Activated T-helper 1 cell treated with anti-CD3 and anti-CD28 coated beads, Interleukin-12 subunit alpha, Interleukin-12 subunit beta, Interleukin-2, Interleukin-4 antibody, amounts not matched to agents 30 ng/mL and 10 ng/mL and 1 ng/mL, durations not matched to agents 14 hours and 24 hours and 36 hours (primary cell): ENCODE results near the gene CHSY3. TPM values are rescaled to one million over a fixed set of nuclear protein-coding genes. Genes with fewer than 3 reads are reported as not detected.

Experiments used
- DNase-seq: peaks from one replicate; pipeline ENCODE4 v3.0.0; 2021; ENCODE audit warnings: low spot score
- H3K27ac Mint-ChIP-seq: one replicate; pipeline ENCODE4 v1.8.0; 2021; ENCODE audit warnings: mild to moderate bottlenecking, mixed read lengths
- H3K27me3 Mint-ChIP-seq: one replicate; pipeline ENCODE4 v1.8.0; 2022; ENCODE audit warnings: mild to moderate bottlenecking, moderate library complexity, mixed read lengths; ENCODE audit not compliant: insufficient read depth
- H3K36me3 Mint-ChIP-seq: one replicate; pipeline ENCODE4 v1.8.0; 2021; ENCODE audit warnings: low read depth, mixed read lengths
- H3K4me1 Mint-ChIP-seq: one replicate; pipeline ENCODE4 v1.8.0; 2021; ENCODE audit warnings: low read depth, mixed read lengths
- H3K4me3 Mint-ChIP-seq: one replicate; pipeline ENCODE4 v1.8.0; 2021; ENCODE audit warnings: mild to moderate bottlenecking, moderate library complexity, mixed read lengths
- H3K9me3 Mint-ChIP-seq: one replicate; pipeline ENCODE4 v1.8.0; 2021; ENCODE audit warnings: mixed read lengths
- intact Hi-C: fragments of 100-400 bp; cut with micrococcal nuclease; formaldehyde crosslinking; loops from one replicate; pipeline ENCODE4 v1.15.1; 2024
- total RNA-seq: library from RNA; stranded (reverse); gene quantifications from 2 replicates; pipeline ENCODE4 v1.2.3, GENCODE V29; 2022

Gene CHSY3
- total RNA-seq, 1 donor from 2014 or later = not detected

DNA sequence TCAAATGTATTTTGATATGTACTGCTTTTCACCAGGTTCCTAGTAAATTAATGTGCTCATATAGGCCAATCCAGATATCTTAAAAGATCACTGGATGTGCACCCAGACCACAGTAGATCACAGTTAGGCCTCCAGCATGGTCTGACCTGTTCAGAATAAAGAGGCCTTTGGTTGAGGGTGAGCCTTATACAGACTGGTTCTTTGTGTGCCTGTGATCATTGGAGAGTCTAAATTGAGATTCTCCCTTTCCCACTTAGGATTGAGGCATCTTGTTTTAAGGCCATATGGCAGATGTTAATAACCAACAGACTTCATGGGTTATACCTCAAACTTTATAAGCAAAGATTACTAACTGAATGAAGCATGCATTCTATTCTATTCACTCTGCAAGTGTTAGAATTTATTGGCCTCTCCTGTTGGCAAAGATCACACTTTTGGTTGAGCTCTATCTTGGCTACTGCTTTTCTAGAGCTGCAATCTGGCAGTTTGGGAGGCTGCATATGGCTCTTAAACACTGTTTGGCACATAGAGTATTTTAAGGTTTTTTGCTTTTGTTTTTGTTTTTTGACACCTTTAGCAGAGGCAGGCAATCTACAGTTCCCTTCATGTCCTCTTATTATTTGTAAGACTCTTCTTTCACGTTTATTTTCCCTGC is 8.5 kb downstream of the CHSY3 start:
- H3K27ac Mint-ChIP-seq = no peak overlapping the region
- H3K36me3 Mint-ChIP-seq = no peaks in the 10 kb centered on the region
- intact Hi-C loops = no loop called here

DNA sequence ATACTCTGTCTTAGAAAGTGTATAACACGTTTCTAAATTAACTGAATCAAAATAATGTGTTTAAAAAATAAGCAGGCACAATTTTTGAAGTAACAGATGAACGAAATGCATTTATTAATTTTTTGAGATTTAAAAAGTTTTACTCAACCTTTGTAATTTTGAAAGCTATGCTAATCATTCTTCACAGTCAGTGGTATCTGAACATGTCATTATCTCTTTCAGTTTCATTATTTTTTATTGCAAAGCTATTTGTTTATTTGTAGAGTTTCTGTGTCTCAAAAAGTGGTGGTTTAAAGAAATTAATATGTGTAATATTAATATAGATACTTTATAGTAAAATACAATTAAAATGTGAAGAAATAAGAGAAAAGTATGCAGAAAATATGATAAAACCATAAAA is 11.2 kb downstream of the CHSY3 start:
- no peaks in the 10 kb centered on the region for H3K4me1 Mint-ChIP-seq
- H3K4me3 Mint-ChIP-seq = no peak overlapping the region

More for the DNA sequence above, 8.5 kb downstream of the CHSY3 start:
- H3K9me3 Mint-ChIP-seq = no peaks in the 10 kb centered on the region
- H3K4me3 Mint-ChIP-seq = no peak overlapping the region
- DNase-seq = no peak
- H3K27me3 Mint-ChIP-seq = peaks cover 6% of the 10 kb centered on the region
- no peaks in the 10 kb centered on the region for H3K4me1 Mint-ChIP-seq

DNA sequence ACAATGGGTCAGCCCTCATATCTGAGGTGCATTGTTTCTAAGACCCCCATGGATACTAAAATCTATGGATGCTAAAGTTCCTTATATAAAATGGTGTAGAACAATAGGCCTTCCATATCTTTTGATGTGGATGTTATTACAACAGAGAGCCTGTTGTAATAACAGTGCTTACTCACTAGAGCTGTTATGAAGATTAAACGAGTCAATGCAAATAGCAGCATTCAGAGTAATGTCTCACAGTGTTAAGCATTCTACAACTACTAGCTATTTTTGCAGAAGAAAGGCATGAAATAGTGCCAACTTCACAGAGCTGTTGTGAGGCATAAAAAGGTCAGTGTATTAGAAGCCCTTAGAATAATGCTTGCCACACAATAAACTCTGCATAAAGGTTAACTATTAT is 13.0 kb downstream of the CHSY3 start:
- no peaks in the 10 kb centered on the region for H3K4me1 Mint-ChIP-seq
- intact Hi-C loops = no loop called here
- no peaks in the 10 kb centered on the region for H3K36me3 Mint-ChIP-seq
- DNase-seq = no peak
- H3K9me3 Mint-ChIP-seq = no peaks in the 10 kb centered on the region
- H3K27ac Mint-ChIP-seq = no peak overlapping the region
- H3K27me3 Mint-ChIP-seq = peaks cover 2% of the 10 kb centered on the region
- H3K4me3 Mint-ChIP-seq = no peak overlapping the region

More for the DNA sequence above, 11.2 kb downstream of the CHSY3 start:
- H3K36me3 Mint-ChIP-seq = no peaks in the 10 kb centered on the region
- intact Hi-C loops = no loop called here
- H3K9me3 Mint-ChIP-seq = no peaks in the 10 kb centered on the region
- H3K27me3 Mint-ChIP-seq = peaks cover 2% of the 10 kb centered on the region
- no peak overlapping the region for H3K27ac Mint-ChIP-seq
- no peak for DNase-seq

DNA sequence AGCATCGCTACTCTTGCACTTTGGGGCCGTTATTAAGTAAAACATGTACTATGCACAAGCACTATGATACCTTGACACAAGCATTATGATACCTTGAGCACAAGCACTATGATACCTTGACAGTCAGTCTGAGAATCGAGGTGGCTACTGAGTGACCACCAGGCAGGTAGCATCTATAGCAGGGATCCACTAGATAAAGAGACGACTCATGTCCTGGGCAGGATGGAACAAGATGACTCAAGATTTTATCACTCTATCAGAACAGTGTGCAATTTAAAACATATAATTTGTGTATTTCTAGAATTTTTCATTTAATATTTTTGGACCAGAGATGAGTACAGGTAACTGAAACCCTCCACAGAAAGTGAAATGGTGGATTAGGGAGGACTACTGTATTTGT is 16.9 kb downstream of the CHSY3 start:
- H3K9me3 Mint-ChIP-seq = no peaks in the 10 kb centered on the region
- H3K36me3 Mint-ChIP-seq = no peaks in the 10 kb centered on the region
- H3K4me3 Mint-ChIP-seq = no peak overlapping the region
- peaks cover under 1% of the 10 kb centered on the region for H3K27me3 Mint-ChIP-seq
- intact Hi-C loops = no loop called here
- H3K27ac Mint-ChIP-seq = no peak overlapping the region
- no peaks in the 10 kb centered on the region for H3K4me1 Mint-ChIP-seq
- no peak for DNase-seq

DNA sequence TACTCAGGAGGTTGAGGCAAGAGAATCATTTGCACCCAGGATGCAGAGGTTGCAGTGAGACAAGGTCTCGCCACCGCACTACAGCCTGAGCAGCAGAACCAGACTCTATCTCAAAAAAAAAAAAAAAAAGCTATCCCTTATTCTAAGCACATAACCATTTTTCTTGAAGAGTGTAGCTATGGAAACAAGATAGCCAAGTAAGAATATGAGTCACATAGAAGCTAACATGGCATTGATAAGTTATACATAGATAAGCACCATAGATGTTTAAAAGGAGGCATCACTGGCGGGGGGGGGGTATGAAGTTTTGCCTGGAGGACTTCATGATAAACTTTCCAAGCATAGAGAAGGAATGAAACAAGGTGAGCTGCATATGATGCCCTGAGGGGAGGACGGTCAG is 26.0 kb downstream of the CHSY3 start:
- no peaks in the 10 kb centered on the region for H3K9me3 Mint-ChIP-seq
- intact Hi-C loops = no loop called here
- peaks cover 3% of the 10 kb centered on the region for H3K27me3 Mint-ChIP-seq
- H3K27ac Mint-ChIP-seq = no peak overlapping the region
- no peaks in the 10 kb centered on the region for H3K36me3 Mint-ChIP-seq
- H3K4me3 Mint-ChIP-seq = no peak overlapping the region
- H3K4me1 Mint-ChIP-seq = no peaks in the 10 kb centered on the region
- no peak for DNase-seq

DNA sequence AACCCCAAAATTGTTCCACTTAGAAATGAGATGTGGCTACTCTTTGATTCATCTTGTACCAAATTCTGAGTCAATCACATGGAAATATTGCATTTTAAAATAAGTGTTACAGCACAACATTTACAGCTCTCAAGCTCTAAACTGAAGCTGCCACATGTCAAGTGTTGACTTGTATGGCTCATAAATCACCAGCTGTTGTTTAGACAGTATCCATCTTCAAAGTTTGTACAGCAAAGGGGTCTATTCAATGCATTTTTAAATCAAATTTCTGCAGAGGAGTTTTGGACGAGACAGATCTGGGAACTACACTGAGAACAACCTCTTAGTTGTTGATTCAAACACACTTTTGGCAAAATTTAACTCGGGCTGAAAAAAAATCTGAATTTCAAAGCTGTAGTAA is 31.4 kb downstream of the CHSY3 start:
- intact Hi-C loops = no loop called here

DNA sequence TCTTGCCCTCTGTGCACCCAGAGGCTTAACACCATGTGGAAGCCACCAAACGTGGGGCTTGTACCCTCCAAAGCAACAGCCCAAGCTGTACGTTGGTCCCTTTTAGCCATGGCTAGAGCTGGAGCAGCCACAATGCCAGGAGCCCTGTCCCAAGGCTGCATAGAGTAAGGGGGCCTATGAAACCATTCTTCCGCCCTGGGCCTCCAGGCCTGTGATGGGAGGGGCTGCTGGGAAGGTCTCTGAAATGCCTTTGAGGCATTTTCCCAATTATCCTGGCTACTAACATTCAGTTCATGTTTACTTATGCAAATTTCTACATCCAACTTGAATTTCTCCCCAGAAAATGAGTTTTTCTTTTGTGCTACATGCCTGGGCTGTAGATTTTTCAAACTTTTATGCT is 33.8 kb downstream of the CHSY3 start:
- DNase-seq = no peak
- intact Hi-C loops = no loop called here
- Mint-ChIP-seq H3K27me3 (no peaks in the 10 kb centered on the region), H3K36me3 (no peaks in the 10 kb centered on the region), H3K9me3 (no peaks in the 10 kb centered on the region), H3K4me1 (no peaks in the 10 kb centered on the region), H3K4me3 (no peak overlapping the region), H3K27ac (no peak overlapping the region)

More for the DNA sequence above, 31.4 kb downstream of the CHSY3 start:
- H3K27ac Mint-ChIP-seq = no peak overlapping the region
- no peaks in the 10 kb centered on the region for H3K27me3 Mint-ChIP-seq
- H3K4me3 Mint-ChIP-seq = no peak overlapping the region
- H3K4me1 Mint-ChIP-seq = no peaks in the 10 kb centered on the region
- H3K36me3 Mint-ChIP-seq = no peaks in the 10 kb centered on the region
- no peak for DNase-seq
- no peaks in the 10 kb centered on the region for H3K9me3 Mint-ChIP-seq

DNA sequence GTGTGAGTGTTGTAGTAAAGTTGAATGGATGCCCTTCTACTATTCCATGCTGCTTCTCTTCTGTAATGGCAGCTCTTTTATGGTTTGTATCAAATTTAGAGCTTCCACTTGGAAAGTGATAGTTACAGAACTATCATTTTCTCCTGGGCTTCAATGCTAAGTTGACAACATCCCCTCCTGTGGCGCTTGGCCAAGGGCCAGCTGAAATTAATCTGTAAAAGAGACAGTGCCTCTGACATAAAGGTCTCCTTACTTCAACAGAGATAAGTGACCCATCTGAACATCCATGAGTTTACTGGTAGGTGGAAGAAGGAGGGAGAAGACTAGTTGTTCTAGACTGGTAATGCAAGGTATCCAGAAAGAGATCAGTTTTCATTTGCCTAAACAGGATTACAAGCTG is 39.7 kb downstream of the CHSY3 start:
- Mint-ChIP-seq H3K27me3 (no peaks in the 10 kb centered on the region), H3K9me3 (no peaks in the 10 kb centered on the region), H3K4me3 (no peak overlapping the region), H3K4me1 (no peaks in the 10 kb centered on the region), H3K36me3 (no peaks in the 10 kb centered on the region), H3K27ac (no peak overlapping the region)
- no peak for DNase-seq
- intact Hi-C loops = no loop called here

DNA sequence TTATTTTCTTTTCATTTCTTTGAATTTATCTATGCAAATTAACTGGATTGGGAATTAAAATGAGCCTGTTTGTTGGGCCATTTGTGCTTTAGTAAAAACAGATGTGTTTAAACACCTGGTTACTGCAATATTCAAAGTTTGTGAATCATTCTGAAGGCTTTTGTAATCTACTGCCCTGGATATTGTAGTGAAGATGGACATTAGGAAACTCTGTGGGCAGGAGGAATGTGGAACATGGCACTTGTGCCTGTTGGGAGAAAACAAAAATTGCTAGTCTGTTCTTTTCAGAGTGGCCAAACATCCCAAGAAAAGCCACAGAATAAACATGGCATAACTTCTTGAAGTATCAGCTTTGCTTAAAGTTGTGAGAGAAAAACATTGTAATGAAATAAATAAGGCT is 40.8 kb downstream of the CHSY3 start:
- no peak for DNase-seq
- no peaks in the 10 kb centered on the region for H3K27me3 Mint-ChIP-seq
- H3K36me3 Mint-ChIP-seq = no peaks in the 10 kb centered on the region
- no peaks in the 10 kb centered on the region for H3K4me1 Mint-ChIP-seq
- no peak overlapping the region for H3K4me3 Mint-ChIP-seq
- intact Hi-C loops = no loop called here
- H3K9me3 Mint-ChIP-seq = no peaks in the 10 kb centered on the region
- H3K27ac Mint-ChIP-seq = no peak overlapping the region

DNA sequence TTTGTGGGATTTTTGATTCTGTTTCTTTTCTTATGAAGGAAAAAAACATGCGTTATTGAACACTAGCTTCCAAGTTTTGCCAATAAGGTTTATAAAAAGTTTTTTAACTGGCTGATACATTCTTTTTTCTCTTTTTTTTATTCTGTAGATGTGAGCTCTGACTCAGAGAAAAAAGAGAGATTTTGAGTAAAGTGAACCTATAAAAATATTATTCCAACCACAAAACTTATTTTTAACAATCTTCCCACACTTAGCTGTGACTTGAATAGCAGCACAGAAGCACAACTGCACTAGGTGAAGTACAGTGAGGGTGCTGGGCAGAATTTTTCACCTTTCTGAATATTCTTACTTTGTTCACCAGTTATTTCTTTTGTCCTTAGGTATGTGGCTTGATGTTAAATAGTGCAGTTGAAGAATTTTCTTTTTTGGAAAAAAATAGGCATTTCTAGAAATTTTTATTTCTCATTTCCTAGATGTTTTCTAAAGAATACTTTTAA is 41.6 kb downstream of the CHSY3 start:
- no peaks in the 10 kb centered on the region for H3K4me1 Mint-ChIP-seq
- H3K27ac Mint-ChIP-seq = no peak overlapping the region
- no peaks in the 10 kb centered on the region for H3K27me3 Mint-ChIP-seq
- intact Hi-C loops = no loop called here
- no peaks in the 10 kb centered on the region for H3K36me3 Mint-ChIP-seq
- no peak for DNase-seq
- no peaks in the 10 kb centered on the region for H3K9me3 Mint-ChIP-seq
- no peak overlapping the region for H3K4me3 Mint-ChIP-seq

DNA sequence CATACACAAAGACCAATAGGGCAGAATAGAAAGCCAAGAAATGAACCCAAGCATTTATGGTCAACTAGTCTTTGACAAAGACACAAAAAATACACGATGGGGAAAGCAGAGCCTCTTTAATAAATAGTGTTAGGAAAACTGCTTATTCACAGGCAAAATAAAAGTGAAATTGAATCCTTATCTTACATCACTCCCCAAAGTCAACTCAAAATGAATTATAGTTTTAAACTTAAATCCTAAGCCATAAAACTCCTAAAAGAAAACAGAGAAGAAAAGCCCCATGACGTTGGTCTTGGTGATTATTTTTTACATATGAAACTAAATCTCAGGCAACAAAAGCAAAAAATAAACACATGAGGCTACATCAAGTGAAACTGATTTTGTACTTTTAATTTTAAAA is 46.8 kb downstream of the CHSY3 start:
- no peak overlapping the region for H3K27ac Mint-ChIP-seq
- no peaks in the 10 kb centered on the region for H3K9me3 Mint-ChIP-seq
- H3K36me3 Mint-ChIP-seq = no peaks in the 10 kb centered on the region
- DNase-seq = no peak
- intact Hi-C loops = no loop called here
- H3K27me3 Mint-ChIP-seq = no peaks in the 10 kb centered on the region
- H3K4me3 Mint-ChIP-seq = no peak overlapping the region
- no peaks in the 10 kb centered on the region for H3K4me1 Mint-ChIP-seq

DNA sequence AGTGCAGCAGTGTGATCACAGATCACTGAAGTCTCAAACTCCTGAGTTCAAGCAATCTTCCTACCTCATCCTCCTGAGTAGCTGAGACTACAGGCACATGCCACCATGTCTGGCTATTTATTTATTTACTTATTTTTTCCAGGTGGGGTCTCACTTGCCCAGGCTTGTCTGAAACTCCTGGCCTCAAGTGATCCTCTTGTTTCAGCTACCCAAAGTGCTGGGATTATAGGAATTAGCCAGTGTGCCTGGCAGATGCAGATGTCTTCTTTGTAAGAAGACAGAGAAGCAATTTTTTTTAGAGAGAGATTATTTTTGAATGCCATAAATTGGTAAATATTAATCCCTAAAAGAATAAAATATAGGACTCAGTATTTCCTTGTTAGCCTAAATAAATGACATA is 54.3 kb downstream of the CHSY3 start:
- Mint-ChIP-seq H3K4me1 (no peaks in the 10 kb centered on the region), H3K36me3 (no peaks in the 10 kb centered on the region), H3K27me3 (peaks cover 2% of the 10 kb centered on the region), H3K27ac (no peak overlapping the region), H3K4me3 (no peak overlapping the region), H3K9me3 (no peaks in the 10 kb centered on the region)
- DNase-seq = no peak
- intact Hi-C loops = no loop called here

DNA sequence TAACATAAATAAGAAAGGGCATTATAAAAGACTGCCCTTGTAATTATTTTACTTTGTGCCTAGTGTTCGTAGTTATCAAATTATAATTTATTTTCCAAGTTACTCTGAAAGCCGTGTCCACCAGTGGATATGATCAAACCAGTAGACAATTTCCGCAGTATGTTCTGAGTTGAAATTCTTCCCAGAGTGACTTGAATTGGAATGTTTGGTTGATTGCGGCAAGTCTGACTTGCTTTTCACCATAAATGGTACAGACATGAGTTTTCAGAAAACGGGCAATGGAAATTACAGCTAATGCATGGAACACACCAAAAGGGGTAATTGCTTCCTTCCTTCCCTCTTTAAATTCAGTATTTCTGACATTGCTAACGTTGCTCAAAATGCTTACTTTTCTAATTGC is 56.6 kb downstream of the CHSY3 start:
- H3K36me3 Mint-ChIP-seq = no peaks in the 10 kb centered on the region
- intact Hi-C loops = no loop called here
- H3K9me3 Mint-ChIP-seq = no peaks in the 10 kb centered on the region
- no peak overlapping the region for H3K27ac Mint-ChIP-seq
- no peak for DNase-seq
- no peak overlapping the region for H3K4me3 Mint-ChIP-seq
- peaks cover 2% of the 10 kb centered on the region for H3K27me3 Mint-ChIP-seq
- H3K4me1 Mint-ChIP-seq = no peaks in the 10 kb centered on the region

DNA sequence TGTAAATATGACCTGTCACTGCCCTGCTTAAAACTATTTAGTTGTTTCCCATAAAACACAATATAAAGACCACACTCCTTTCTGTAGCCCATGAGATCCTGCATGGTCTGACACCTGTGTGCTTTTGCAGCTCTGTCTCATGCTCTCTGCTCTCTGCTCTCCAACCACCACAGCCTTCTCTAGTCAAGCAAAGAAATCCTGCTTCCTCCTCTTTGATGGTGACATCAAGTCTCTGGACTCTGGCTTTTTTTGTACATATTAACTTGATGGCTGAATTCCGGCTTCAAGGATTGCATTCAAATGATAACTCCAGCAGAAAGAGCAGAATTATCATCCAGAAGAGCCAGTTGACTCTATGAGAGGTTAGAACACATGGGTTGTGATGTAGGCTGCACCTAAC is 58.2 kb downstream of the CHSY3 start:
- Mint-ChIP-seq H3K4me1 (no peaks in the 10 kb centered on the region), H3K9me3 (no peaks in the 10 kb centered on the region), H3K27me3 (peaks cover 2% of the 10 kb centered on the region), H3K4me3 (no peak overlapping the region), H3K27ac (no peak overlapping the region), H3K36me3 (no peaks in the 10 kb centered on the region)
- DNase-seq = no peak
- intact Hi-C loops = no loop called here
